SK-N-SH (cell line): Measurements from ENCODE around the gene SCAMP2. TPM values are rescaled to one million over a fixed set of nuclear protein-coding genes. Genes with fewer than 3 reads are reported as not detected.

Experiments
- CTCF ChIA-PET: fragments of 300-600, 350-600 bp; formaldehyde crosslinking; extraction: SDS; loops from one replicate; lab custom pipeline; 2021; lab: Yijun Ruan, JAX
- POLR2A ChIA-PET: fragments of 350-600 bp; sonication (Branson Sonifier 250); formaldehyde crosslinking; extraction: SDS; loops from one replicate; lab custom pipeline; 2020; ENCODE audit warnings: antibody characterized with exemption, inconsistent platforms; lab: Yijun Ruan, JAX
- DNase-seq: peaks from one replicate; pipeline ENCODE4 v3.0.0; 2012
- H2AFZ ChIP-seq: fragments of 200-600 bp; sonication (generic); 2 replicates; pipeline ENCODE4 v1.8.1; 2016; ENCODE audit warnings: antibody characterized with exemption, mild to moderate bottlenecking, low read depth
- H3F3A ChIP-seq: fragments of 200-600 bp; sonication (generic); replicated peaks from 2 replicates; pipeline ENCODE3; 2016; ENCODE audit warnings: antibody characterized with exemption, mild to moderate bottlenecking; ENCODE audit not compliant: insufficient read depth
- H3K27ac ChIP-seq, 2 experiments: fragments of 200-500 bp in 1 of 2; fragments of 200-600 bp in 1 of 2; sonication (Bioruptor generic) in 1 of 2; sonication (generic), shearing (Covaris generic) in 1 of 2; 2 replicates each; pipeline versions ENCODE4 v1.5.1 to v1.6.1; 2014 to 2016; ENCODE audit warnings: low read depth in 2 of 2, inconsistent platforms in 1 of 2, low read length in 1 of 2, mild to moderate bottlenecking in 1 of 2, mixed read lengths in 1 of 2
- H3K27me3 ChIP-seq: fragments of 200-600 bp; sonication (generic), shearing (Covaris generic); 2 replicates; pipeline ENCODE4 v1.6.1; 2016; ENCODE audit warnings: mixed run types; ENCODE audit not compliant: insufficient read depth
- H3K36me3 ChIP-seq, 2 experiments: fragments of 200-500 bp in 1 of 2; fragments of 200-600 bp in 1 of 2; sonication (Bioruptor generic) in 1 of 2; sonication (generic) in 1 of 2; replicated peaks in 1 of 2; 2 replicates each; pipeline versions ENCODE3 to v1.5.1; 2014 to 2016; ENCODE audit warnings: low read length in 1 of 2, mild to moderate bottlenecking in 1 of 2; ENCODE audit not compliant: insufficient read depth in 2 of 2, control insufficient read depth in 1 of 2
- H3K4me1 ChIP-seq, 2 experiments: fragments of 200-500 bp in 1 of 2; fragments of 200-600 bp in 1 of 2; sonication (Bioruptor generic) in 1 of 2; sonication (generic), shearing (Covaris generic) in 1 of 2; 2 replicates each; pipeline versions ENCODE4 v1.5.1 to v1.6.1; 2014 to 2016; ENCODE audit warnings: low read depth in 1 of 2, low read length in 1 of 2, mixed run types in 1 of 2; ENCODE audit not compliant: insufficient read depth in 2 of 2, control insufficient read depth in 1 of 2
- H3K4me2 ChIP-seq: fragments of 200-600 bp; sonication (generic), shearing (Covaris generic); 2 replicates; pipeline ENCODE4 v1.6.1; 2017; ENCODE audit warnings: mixed run types
- H3K4me3 ChIP-seq, 2 experiments: fragments of 200-500 bp in 1 of 2; fragments of 200-600 bp in 1 of 2; sonication (Bioruptor generic) in 1 of 2; sonication (generic), shearing (Covaris generic) in 1 of 2; 2 replicates each; pipeline versions ENCODE4 v1.5.1 to v1.8.1; 2014 to 2016; ENCODE audit warnings: low read depth in 2 of 2, inconsistent platforms in 1 of 2, low read length in 1 of 2, mild to moderate bottlenecking in 1 of 2, mixed read lengths in 1 of 2, moderate library complexity in 1 of 2
- H3K79me2 ChIP-seq: fragments of 200-600 bp; sonication (generic); 2 replicates; pipeline ENCODE4 v1.8.1; 2017; ENCODE audit warnings: mild to moderate bottlenecking; ENCODE audit not compliant: insufficient read depth
- H3K9ac ChIP-seq: fragments of 200-600 bp; sonication (generic); 2 replicates; pipeline ENCODE4 v1.6.1; 2017; ENCODE audit warnings: mixed run types
- H3K9me2 ChIP-seq: fragments of 200-600 bp; sonication (generic); 2 replicates; pipeline ENCODE4 v1.6.1; 2017; ENCODE audit warnings: mixed run types
- H3K9me3 ChIP-seq: fragments of 200-600 bp; sonication (generic); 2 replicates; pipeline ENCODE4 v1.6.1; 2017; ENCODE audit warnings: mixed run types, mild to moderate bottlenecking, moderate library complexity
- H4K20me1 ChIP-seq: fragments of 200-600 bp; sonication (generic); 2 replicates; pipeline ENCODE4 v1.6.1; 2017; ENCODE audit warnings: mild to moderate bottlenecking, mixed run types; ENCODE audit not compliant: insufficient read depth
- CHD2 ChIP-seq: fragments of 150-350 bp; IDR thresholded peaks from 2 replicates; pipeline ENCODE4 v1.6.1; 2018; ENCODE audit warnings: low read length; ENCODE audit not compliant: partially characterized antibody
- ELF1 ChIP-seq: IDR thresholded peaks from 2 replicates; pipeline ENCODE4 v1.4.0; 2012
- FOSL2 ChIP-seq: IDR thresholded peaks from 2 replicates; pipeline ENCODE4 v1.4.0; 2012; ENCODE audit warnings: low read depth, mild to moderate bottlenecking, moderate library complexity, borderline replicate concordance
- FOXJ3 ChIP-seq: sonication (generic); formaldehyde crosslinking; IDR thresholded peaks from 2 replicates; pipeline ENCODE4 v1.5.1; 2020; ENCODE audit warnings: mild to moderate bottlenecking, missing genetic modification reagents
- FOXM1 ChIP-seq: IDR thresholded peaks from 2 replicates; pipeline ENCODE4 v1.4.0; 2012; ENCODE audit warnings: low read depth, mild to moderate bottlenecking
- GABPA ChIP-seq: IDR thresholded peaks from 2 replicates; pipeline ENCODE4 v1.4.0; 2012; ENCODE audit warnings: low read depth, mild to moderate bottlenecking
- GATA2 ChIP-seq: sonication (generic); formaldehyde crosslinking; IDR thresholded peaks from 2 replicates; pipeline ENCODE4 v1.5.0; 2020; ENCODE audit warnings: mild to moderate bottlenecking, missing genetic modification reagents
- JUND ChIP-seq: IDR thresholded peaks from 2 replicates; pipeline ENCODE4 v1.4.0; 2012
- NFIC ChIP-seq: IDR thresholded peaks from 2 replicates; pipeline ENCODE4 v1.4.0; 2012; ENCODE audit warnings: borderline replicate concordance
- NRF1 ChIP-seq: IDR thresholded peaks from 2 replicates; pipeline ENCODE4 v1.6.1; 2012; ENCODE audit warnings: low read depth, mild to moderate bottlenecking, low read length
- POLR2AphosphoS5 ChIP-seq: IDR thresholded peaks from 2 replicates; pipeline ENCODE4 v1.6.1; 2012; ENCODE audit warnings: low read depth, low read length
- RFX5 ChIP-seq: IDR thresholded peaks from 2 replicates; pipeline ENCODE4 v1.6.1; 2012; ENCODE audit warnings: mild to moderate bottlenecking, improper control_type of control experiment, low read length
- SIN3A ChIP-seq: IDR thresholded peaks from 2 replicates; pipeline ENCODE4 v1.6.1; 2012; ENCODE audit warnings: low read depth, mild to moderate bottlenecking, low read length, moderate library complexity, borderline replicate concordance
- SMC3 ChIP-seq: IDR thresholded peaks from 2 replicates; pipeline ENCODE4 v1.6.1; 2012; ENCODE audit warnings: low read depth, low read length, improper control_type of control experiment
- TAF1 ChIP-seq: IDR thresholded peaks from 2 replicates; pipeline ENCODE4 v1.6.1; 2012; ENCODE audit warnings: low read depth, mild to moderate bottlenecking, low read length, moderate library complexity, borderline replicate concordance
- TCF12 ChIP-seq: IDR thresholded peaks from 2 replicates; pipeline ENCODE4 v1.4.0; 2012
- TEAD4 ChIP-seq: IDR thresholded peaks from 2 replicates; pipeline ENCODE4 v1.4.0; 2012; ENCODE audit warnings: mild to moderate bottlenecking, borderline replicate concordance; ENCODE audit not compliant: insufficient read depth
- YY1 ChIP-seq: IDR thresholded peaks from 2 replicates; pipeline ENCODE4 v1.4.0; 2012; ENCODE audit warnings: low read depth, mild to moderate bottlenecking
- WGBS: methylation state at CpG from one replicate; pipeline ENCODE4 v1.1.6; 2017; ENCODE audit warnings: low lambda C conversion rate; 5-methylcytosine and 5-hydroxymethylcytosine counted together
- polyA plus RNA-seq, 3 experiments: library from polyadenylated mRNA; depleted of rRNA; stranded (reverse); fragments of >200 nt; gene quantifications; 2 replicates each; pipeline ENCODE4 v1.2.3, GENCODE V29; 2012
- TF ChIP-seq, protein P1 (sequence below): fragments of 200-600 bp; sonication (generic); IDR thresholded peaks from 2 replicates; pipeline ENCODE4 v1.6.1; 2017; ENCODE audit warnings: antibody characterized with exemption, mild to moderate bottlenecking, moderate library complexity
- TF ChIP-seq, protein P2 (sequence below): IDR thresholded peaks from 2 replicates; pipeline ENCODE4 v1.4.0; 2012; ENCODE audit warnings: low read depth, borderline replicate concordance
- TF ChIP-seq, protein P3 (sequence below): IDR thresholded peaks from 2 replicates; pipeline ENCODE4 v1.4.0; 2012; ENCODE audit warnings: low read depth

The SCAMP2 gene
- polyA plus RNA-seq, 1 of the 3 experiments (the other 2 are of a cell fraction) = 88.1 TPM

DNA sequence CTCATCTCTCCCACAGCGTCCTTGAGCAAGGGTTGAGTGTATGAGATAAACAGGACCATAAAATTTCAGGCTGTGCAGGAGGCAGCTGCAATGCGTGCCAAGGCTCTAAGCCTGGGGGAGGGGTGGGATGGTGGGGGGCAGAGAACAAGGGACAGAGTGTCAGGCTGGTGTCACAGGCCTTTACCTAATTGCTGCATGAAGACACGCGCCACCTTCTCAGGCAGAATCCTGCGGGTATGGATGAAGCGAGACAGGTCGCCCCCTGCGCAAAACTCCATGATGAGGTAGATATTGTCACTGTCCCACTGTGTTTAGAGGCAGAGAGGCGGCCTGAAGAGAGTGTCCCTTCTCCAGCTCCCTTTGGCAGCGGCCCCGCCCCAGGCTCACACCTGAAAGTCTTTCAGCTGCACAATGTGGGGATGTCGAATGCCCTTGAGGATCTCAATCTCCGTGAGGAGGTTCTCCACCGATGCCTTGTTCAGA, 31.2 kb downstream of the SCAMP2 start (continued):
- TF ChIP-seq FOXJ3 (CRISPR knock-in tag) (no peak), ELF1 (no peak), RFX5 (no peak), GATA2 (CRISPR knock-in tag) (no peak), JUND (no peak)

DNA sequence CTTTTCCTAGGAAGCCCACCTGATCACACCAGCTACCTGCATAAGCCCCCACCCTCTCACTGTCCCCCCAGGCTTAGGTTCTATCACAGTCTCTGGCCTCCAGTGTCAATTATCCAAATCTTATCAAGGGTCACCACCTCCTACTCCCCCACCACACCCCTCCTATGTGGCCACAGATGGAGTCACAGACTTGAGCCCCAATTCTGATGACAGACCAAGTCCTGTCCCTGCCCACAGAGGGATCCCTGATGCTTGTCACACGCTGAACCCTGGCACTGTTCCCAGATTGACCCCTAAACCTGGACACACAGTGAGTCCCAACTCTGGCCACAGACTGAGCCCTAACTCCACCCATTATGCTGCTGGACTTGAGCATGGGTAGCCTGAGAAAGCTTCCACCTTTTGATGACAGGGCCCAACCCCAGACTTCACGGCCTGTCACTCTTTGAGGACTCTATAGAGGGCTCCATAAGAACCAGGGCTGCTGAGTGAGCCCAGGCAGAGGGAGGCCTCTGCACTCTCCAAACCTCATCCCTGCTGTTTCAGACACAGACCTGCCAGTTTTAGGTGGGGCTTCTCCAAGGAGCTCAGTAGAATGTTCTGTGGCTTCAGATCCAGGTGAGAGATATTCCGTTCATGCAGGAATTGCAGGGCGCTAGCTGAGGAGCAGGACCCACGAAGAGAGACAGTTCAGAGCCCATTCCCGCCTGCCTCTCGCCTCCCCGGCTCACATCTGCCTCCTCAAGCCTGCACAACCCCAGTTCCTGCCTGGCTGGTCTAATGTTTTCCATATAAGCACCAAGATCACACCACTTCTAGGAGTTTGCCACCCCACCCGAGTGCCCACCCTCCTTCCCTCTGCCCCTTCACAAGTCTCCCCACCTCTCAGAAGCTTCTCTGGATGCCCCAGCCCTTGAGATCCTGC, 32.1 kb downstream of the SCAMP2 start:
- no peak overlapping the region for H2AFZ ChIP-seq
- ChIA-PET CTCF (interaction anchor here (0.7 to 10.8 kb wide), 7 partner anchors 12 to 109 kb away, joined by 3 to 95 read pairs (median 12); no protein-coding TSS in a partner anchor), POLR2A (interaction anchor here (1.2 to 1.3 kb wide), 2 partner anchors 14 to 116 kb away, joined by 4 read pairs; partner anchors contain the start of gene RPP25)
- H3K27ac ChIP-seq = no peak overlapping the region
- no peak for DNase-seq
- 92% methylated on average over 9 of the region's 9 CpGs for WGBS
- no peaks in the 10 kb centered on the region for H4K20me1 ChIP-seq
- peaks cover 0 to 42% of the 10 kb centered on the region in 2 experiments for H3K36me3 ChIP-seq
- H3K9ac ChIP-seq = no peak overlapping the region
- H3K27me3 ChIP-seq = no peaks in the 10 kb centered on the region
- no peak for TF ChIP-seq POLR2AphosphoS5
- TF ChIP-seq FOXJ3 (CRISPR knock-in tag) = no peak
- no peak for TF ChIP-seq GABPA
- TF ChIP-seq JUND = no peak
- TF ChIP-seq NFIC = no peak
- no peak for TF ChIP-seq TCF12
- no peak for TF ChIP-seq NRF1
- TF ChIP-seq, protein P1, sequence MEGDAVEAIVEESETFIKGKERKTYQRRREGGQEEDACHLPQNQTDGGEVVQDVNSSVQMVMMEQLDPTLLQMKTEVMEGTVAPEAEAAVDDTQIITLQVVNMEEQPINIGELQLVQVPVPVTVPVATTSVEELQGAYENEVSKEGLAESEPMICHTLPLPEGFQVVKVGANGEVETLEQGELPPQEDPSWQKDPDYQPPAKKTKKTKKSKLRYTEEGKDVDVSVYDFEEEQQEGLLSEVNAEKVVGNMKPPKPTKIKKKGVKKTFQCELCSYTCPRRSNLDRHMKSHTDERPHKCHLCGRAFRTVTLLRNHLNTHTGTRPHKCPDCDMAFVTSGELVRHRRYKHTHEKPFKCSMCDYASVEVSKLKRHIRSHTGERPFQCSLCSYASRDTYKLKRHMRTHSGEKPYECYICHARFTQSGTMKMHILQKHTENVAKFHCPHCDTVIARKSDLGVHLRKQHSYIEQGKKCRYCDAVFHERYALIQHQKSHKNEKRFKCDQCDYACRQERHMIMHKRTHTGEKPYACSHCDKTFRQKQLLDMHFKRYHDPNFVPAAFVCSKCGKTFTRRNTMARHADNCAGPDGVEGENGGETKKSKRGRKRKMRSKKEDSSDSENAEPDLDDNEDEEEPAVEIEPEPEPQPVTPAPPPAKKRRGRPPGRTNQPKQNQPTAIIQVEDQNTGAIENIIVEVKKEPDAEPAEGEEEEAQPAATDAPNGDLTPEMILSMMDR = no peak
- TF ChIP-seq YY1 = no peak
- TF ChIP-seq CHD2 = no peak
- TF ChIP-seq SIN3A = no peak
- TF ChIP-seq, protein P2, sequence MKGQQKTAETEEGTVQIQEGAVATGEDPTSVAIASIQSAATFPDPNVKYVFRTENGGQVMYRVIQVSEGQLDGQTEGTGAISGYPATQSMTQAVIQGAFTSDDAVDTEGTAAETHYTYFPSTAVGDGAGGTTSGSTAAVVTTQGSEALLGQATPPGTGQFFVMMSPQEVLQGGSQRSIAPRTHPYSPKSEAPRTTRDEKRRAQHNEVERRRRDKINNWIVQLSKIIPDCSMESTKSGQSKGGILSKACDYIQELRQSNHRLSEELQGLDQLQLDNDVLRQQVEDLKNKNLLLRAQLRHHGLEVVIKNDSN = no peak
- no peak for TF ChIP-seq TAF1
- TF ChIP-seq, protein P3, sequence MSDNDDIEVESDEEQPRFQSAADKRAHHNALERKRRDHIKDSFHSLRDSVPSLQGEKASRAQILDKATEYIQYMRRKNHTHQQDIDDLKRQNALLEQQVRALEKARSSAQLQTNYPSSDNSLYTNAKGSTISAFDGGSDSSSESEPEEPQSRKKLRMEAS = no peak
- no peak for TF ChIP-seq FOXM1
- no peak for TF ChIP-seq GATA2 (CRISPR knock-in tag)
- no peak for TF ChIP-seq TEAD4
- no peak for TF ChIP-seq FOSL2
- no peak for TF ChIP-seq SMC3
- peaks cover 0 to 23% of the 10 kb centered on the region in 2 experiments; a peak in 2 of 4 replicates for H3K4me1 ChIP-seq
- H3K4me3 ChIP-seq = no peak overlapping the region
- no peaks in the 10 kb centered on the region for H3K79me2 ChIP-seq
- peak overlapping the region; percentile 96; the same call in 1 of the 2 replicates for H3K4me2 ChIP-seq
- H3K9me3 ChIP-seq = no peaks in the 10 kb centered on the region
- H3F3A ChIP-seq = no peaks in the 10 kb centered on the region
- H3K9me2 ChIP-seq = no peaks in the 10 kb centered on the region
